GM23338 (cell line): ENCODE results near the gene STPG4.

Source experiments
- CTCF ChIP-seq, 2 experiments: fragments of 200-600 bp in 1 of 2; sonication (generic) in 1 of 2; conservative IDR thresholded peaks; 2 replicates each; pipeline versions ENCODE4 v1.5.1 to v1.6.1; 2016 to 2017; ENCODE audit warnings: antibody characterized with exemption in 2 of 2, low read depth in 2 of 2, mild to moderate bottlenecking in 2 of 2, moderate library complexity in 1 of 2
- STAT1 ChIP-seq: IDR thresholded peaks from one replicate; pipeline ENCODE4 v1.6.1; 2016; ENCODE audit warnings: antibody characterized with exemption; ENCODE audit not compliant: unreplicated experiment

- TF ChIP-seq CTCF (conservative IDR thresholded peaks at IDR 0.05; ENCODE audit: low read depth in 2 of 2) (no peak), STAT1 (no peak)
Observed at GRCh38 chr2:47177043-47177565, 22.0 kb upstream of the STPG4 start.
